ENCODE results near the gene NTF3.

- TF ChIP-seq CTCF (IDR thresholded peaks at IDR 0.05) (no peak), EP300 (IDR thresholded peaks at IDR 0.05) (no peak), POLR2A (IDR thresholded peaks at IDR 0.05) (no peak)
Observed at GRCh38 chr12:5440978-5441377, 9.1 kb downstream of the NTF3 start.
